Esophagus squamous epithelium (tissue), 4 donors: Measurements from ENCODE around the gene LMO1.

Source experiments
- CTCF ChIP-seq, 6 experiments: fragments of 450-650 bp in 4 of 6; fragments of 200-600 bp in 2 of 6; sonication (generic) in 2 of 6; IDR thresholded peaks; one replicate each; pipeline ENCODE4 v1.5.1; 2016 to 2019; ENCODE audit warnings: antibody characterized with exemption in 6 of 6, mild to moderate bottlenecking in 4 of 6, moderate library complexity in 4 of 6
- POLR2A ChIP-seq, 4 donors: fragments of 450-650 bp; IDR thresholded peaks; one replicate each; pipeline ENCODE4 v1.6.1; 2017; ENCODE audit warnings: antibody characterized with exemption in 4 of 4, mild to moderate bottlenecking in 4 of 4, moderate library complexity in 3 of 4

- TF ChIP-seq CTCF (IDR thresholded peaks at IDR 0.05) (no peak), POLR2A (IDR thresholded peaks at IDR 0.05) (no peak)
These were observed 58.1 kb downstream of the LMO1 start for GRCh38 chr11:8205566-8205965.
